GM19025 (cell line): ENCODE data around the gene CCDC179.

ENCODE experiments used
- ATAC-seq: cut with Tn5 transposase; IDR thresholded peaks from one replicate; pipeline ENCODE4 v1.9.1; 2021; ENCODE audit warnings: mild to moderate bottlenecking, low read depth, moderate library complexity; ENCODE audit not compliant: unreplicated experiment

Gene CCDC179

GRCh38 chr11:22860241-22860640 is at the start of gene CCDC179:
Gene CCDC179, minus strand, starts transcription at chr11:22860474. Its CDS starts 53 bp downstream, at chr11:22860421.
- no peak for ATAC-seq

GRCh38 chr11:22903782-22904181 is 43.5 kb upstream of the CCDC179 start:
- no peak for ATAC-seq

GRCh38 chr11:22901603-22902002 is 41.3 kb upstream of the CCDC179 start:
- ATAC-seq, result no peak

GRCh38 chr11:22900764-22901486 is 40.7 kb upstream of the CCDC179 start:
- no peak for ATAC-seq

- ATAC-seq, result no peak
Observed at GRCh38 chr11:22898036-22898435, 37.8 kb upstream of the CCDC179 start.

DNA sequence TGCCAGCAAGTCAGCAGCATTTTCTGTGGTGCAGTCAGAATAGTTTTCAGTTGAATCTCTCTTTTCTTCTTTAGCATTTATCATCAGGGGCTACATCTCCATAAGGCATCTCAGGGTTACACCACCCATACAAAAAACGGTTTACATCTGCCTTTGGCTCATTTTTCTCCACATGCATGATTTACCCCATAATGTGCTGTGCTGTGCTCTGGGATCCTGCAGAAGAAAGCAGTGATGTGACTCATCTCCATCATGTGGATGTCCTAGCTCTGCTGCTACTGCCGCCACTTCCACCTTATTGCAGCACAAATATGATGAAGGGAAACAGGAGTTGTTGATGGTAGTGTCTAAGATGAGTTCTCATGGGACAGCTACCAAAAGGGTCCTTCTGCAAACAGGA is 30.0 kb upstream of the CCDC179 start:
- ATAC-seq, result no peak

GRCh38 chr11:22884217-22884616 is 23.9 kb upstream of the CCDC179 start:
- ATAC-seq, result no peak

DNA sequence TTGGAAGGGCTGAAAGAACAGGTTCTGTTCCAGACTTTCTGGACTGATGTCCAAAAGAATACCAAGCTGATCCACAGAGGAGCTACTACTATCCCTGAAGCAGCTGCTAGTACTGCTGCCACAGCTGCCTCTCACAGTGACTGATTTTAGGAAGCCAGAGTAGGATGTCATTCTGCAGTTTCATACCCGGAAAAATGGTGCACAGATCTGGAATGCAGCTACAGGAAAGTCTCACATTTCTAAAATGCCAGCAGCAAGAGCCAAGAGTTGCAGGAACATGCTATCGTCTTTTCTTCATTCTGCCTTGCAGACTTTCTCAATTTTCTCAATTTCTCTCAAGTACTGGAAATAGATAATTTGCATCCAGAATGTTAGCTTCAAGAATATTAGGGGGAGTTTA is 19.4 kb upstream of the CCDC179 start:
- no peak for ATAC-seq

DNA sequence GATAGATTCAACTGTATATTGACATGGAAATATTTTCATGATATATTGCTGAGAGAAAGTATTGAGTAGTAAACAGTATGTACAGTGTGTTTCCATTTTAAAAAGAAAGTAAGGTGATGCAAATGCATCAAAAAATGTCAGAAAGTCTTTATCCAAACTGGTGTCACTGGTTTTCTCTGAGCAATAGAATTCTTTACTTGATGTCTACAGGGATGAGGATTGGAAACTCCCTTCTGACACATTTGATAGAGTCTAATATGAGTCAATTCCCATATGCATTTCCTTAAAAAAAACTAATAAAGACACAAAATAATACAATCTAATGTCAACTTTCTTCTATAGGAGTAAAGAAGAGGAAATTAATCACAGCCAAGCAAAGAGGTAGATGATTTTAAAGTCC is 18.3 kb upstream of the CCDC179 start:
- ATAC-seq, result no peak

DNA sequence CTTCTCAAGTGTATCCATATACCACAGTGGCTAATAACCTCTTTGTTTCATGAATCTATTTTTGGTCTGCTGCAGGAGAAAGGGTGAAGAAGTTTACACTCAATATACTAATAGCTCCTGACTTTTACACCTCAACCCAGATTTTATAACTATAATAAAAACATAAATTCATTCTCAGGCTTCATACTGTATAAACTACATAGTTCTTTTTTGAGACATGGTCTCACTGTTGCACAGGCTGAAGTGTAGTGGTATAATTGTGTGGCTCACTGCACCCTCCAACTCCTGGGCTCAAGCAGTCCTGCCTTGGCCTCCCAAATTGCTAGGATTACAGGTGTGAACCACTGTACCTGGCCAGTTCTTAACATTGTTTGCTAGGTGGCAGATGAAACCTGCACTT is 17.8 kb upstream of the CCDC179 start:
- ATAC-seq, result no peak

DNA sequence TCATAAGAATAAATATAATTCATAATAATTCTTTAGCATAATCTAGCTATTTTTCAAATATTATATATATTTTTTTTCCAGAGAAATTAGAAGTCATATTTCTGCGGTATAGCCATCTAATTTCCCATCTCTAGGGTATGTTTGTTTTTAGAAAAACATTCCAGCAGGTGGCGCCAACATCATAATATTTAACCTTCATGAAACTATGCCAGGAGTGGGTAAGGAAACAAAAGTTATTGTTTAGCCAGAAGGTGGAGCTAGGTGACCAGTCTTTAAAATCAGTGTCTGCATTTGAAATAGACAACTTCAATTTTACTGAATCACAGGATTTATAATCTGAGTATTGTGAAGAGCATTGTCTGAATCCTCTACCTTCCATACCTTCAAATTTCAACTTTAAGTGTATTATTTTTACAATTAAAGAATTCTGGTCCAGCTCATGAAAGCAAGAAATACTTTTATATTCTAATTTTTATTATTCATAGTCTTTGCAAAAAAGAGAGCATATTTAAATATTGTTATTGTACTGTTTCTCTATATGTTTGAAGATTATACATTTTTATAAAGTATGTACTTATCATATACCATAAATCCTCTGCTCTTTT is 15.7 kb upstream of the CCDC179 start:
- ATAC-seq, result peak; percentile 99

DNA sequence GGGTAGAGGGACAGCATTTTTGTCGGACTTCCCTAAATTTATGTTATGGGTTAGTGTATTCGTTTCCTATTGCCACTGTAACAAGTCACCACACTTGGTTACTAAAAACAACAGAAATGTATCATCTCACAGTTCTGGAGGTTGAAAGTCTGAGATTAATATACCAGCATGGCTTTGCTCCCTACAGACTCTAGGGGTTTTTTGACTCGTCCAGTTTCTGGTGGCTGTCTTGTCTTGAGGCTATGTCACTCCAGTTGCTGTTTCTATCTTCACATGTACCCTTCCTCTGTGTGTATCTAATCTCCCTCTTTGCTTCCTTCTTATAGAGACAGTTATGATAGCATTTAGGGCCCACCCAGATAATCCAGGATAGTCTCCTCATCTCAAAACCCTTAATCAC is 9.1 kb upstream of the CCDC179 start:
- no peak for ATAC-seq

DNA sequence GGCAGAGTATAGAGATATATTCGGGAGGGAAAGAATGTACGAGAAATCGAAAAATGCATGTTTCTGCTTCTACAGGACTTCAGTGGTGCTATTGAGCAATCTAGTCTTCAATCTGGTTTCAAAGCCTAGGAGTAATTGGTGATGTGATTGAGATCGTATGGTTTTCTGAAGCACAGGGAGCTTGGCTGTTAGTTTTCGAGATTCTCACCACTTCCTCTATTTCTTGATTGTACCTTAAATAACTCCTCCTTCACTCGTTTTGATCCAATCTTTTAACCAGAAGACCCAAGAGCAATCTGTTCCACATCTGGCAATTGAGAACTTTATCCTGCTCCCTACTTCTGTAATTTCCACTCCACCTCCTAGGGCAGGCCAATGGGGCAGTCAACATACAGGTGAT is 518 bp downstream of the CCDC179 start:
- ATAC-seq, result no peak

- ATAC-seq, result no peak
Observed at GRCh38 chr11:22851477-22851876, 8.8 kb downstream of the CCDC179 start.

DNA sequence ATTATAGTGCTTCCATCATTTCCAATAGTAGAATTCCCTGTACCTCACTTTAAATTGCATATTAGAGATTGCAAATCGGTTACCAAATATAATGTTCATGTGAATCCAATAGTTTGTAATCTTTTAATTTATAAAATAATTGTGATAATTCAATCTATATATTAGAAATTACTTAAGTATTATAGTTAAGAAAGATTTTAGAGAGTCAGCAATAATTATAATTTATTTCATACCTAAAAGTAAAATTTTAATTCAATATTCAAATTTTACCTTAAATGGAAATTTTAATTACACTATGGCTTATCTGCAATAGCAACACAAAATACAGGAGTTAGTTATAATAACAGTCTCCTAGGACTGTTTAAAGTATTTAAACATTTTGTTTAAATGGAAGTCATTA is 13.5 kb downstream of the CCDC179 start:
- ATAC-seq, result no peak

GRCh38 chr11:22832315-22833015 is 27.8 kb downstream of the CCDC179 start:
- ATAC-seq, result no peak

DNA sequence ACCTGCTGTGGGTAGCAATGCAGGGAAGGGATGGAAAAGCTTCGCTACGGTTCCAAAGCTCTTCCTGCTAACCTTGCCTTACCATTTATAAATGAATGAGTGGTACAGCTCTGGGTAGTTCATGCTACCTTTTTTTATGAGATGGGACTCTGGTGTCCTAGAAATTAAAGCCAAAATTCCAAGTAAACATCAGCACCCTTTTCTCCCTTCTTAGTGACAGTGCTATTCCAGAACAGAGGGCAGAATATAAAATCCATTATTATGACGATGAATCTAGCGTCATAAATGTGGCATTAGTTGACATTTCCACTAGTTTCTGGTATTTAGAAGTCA is 30.2 kb downstream of the CCDC179 start:
- ATAC-seq, result no peak

DNA sequence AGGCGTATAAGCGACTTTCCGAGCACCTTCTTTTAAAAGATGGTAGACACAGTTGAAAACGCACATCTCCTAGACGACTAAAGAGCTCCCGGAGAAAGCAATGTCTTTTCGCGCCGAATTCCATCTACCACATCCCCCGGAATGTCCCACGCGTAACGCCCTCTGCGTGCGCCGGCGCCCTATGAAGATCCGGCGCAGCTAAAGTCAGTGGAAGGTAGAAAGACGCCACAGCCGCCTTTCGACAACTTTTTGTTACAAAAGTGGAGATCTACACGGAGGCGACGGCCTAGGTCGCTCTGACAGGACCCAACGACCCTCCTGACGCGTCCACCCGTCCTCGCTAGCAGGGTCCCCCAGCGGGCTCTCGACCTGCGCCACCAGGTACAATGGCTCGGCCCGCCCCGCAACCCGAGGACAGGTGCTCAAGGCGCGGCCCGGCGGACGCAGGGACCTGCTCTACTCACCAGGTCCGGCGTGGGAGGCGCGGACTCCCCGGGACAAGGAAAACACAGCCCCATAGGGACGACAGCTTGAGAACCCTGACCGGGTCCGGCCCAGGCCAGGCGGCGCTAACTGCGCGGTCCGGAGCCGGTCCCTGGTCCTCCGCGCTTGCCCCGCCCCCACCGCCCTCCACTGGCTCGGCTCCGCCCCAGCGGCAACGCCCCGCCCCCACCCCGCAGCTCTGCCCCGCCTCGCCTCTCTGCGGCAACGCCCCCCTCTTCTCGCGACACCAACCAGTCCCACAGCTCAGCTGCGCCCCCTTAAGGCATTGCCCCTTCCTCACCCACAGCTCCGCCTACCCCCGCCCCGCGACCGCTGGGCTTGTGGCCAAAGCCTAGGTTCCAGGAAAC is 30.8 kb downstream of the CCDC179 start, which contains the start of gene SVIP:
Gene SVIP (minus strand): TSS at position 571 of the 851 bp plus-strand sequence. CDS start 53 bp downstream, at position 518.
- peak; percentile 89 for ATAC-seq

- ATAC-seq, result no peak
Observed at GRCh38 chr11:22828373-22828772, 31.9 kb downstream of the CCDC179 start.

GRCh38 chr11:22822203-22822602 is 38.1 kb downstream of the CCDC179 start:
- no peak for ATAC-seq

DNA sequence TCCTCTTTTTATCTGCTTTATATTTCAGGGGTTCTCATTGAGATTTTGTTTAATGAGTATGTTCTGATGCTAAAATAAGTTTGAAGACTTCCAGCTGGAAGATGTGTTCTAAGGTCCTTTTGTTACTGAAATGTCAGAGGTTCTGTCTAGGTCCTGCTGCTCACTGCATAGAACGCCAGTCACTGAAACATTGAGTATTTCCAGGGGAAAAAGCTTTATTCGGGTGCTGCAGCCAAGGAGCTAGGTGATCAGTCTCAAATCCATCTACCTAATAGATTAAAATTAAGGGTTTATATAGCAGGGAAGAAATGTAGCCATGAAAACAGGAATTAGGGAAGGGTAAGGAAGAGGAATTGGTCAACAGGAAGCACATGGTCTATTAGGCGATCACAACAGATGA is 50.4 kb downstream of the CCDC179 start:
- ATAC-seq, result no peak
